ENCODE measurements around the gene ADCY4. TPM values are rescaled to one million over a fixed set of nuclear protein-coding genes. Genes with fewer than 3 reads are reported as not detected.

ADCY4 gene
- total RNA-seq, 4 donors from 2014 or later, result 16.5 to 103 (median 28.8) TPM

DNA sequence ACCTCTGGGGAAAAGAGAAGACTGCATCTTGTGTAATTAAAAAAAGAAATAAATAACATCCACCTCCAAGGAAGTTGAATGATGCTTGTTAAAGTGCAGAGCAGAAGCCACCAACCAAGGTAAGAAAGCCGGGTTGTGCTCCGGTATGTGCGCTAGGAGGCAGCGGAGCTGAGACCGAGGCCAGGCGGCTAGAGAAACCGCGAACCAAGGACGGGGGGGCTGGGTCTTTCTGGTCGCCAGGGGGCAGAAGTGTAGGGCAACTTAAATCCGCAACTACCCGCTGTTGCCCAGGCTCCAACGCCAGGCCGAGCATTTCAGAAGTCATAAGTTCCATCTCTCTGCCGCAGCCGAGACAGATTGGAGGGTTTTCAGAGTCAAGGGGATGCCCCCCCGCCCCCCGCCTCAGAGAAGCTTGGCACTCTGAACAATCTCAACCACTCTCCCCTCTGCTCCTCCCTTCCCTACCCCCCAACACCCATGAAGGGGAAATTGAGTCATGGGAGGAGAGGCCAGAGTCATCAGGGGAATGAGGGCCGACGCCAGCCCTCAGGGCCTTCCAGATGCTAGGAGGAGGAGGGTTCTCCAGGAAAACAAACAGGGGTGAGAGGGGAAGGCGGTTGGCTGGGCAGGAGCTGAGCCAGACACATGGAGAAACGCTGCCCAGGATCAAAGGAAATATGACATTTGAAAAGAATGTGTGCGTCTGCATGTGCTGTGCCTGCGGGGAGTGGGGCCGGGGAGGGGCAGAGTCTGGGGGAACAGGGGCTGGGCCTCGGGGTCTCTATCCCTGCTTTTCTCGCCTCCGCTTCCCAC is 30.9 kb upstream of the ADCY4 start:
- TF ChIP-seq, protein P1, sequence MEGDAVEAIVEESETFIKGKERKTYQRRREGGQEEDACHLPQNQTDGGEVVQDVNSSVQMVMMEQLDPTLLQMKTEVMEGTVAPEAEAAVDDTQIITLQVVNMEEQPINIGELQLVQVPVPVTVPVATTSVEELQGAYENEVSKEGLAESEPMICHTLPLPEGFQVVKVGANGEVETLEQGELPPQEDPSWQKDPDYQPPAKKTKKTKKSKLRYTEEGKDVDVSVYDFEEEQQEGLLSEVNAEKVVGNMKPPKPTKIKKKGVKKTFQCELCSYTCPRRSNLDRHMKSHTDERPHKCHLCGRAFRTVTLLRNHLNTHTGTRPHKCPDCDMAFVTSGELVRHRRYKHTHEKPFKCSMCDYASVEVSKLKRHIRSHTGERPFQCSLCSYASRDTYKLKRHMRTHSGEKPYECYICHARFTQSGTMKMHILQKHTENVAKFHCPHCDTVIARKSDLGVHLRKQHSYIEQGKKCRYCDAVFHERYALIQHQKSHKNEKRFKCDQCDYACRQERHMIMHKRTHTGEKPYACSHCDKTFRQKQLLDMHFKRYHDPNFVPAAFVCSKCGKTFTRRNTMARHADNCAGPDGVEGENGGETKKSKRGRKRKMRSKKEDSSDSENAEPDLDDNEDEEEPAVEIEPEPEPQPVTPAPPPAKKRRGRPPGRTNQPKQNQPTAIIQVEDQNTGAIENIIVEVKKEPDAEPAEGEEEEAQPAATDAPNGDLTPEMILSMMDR (IDR thresholded peaks at IDR 0.05; ENCODE audit: low read depth), result no peak

DNA sequence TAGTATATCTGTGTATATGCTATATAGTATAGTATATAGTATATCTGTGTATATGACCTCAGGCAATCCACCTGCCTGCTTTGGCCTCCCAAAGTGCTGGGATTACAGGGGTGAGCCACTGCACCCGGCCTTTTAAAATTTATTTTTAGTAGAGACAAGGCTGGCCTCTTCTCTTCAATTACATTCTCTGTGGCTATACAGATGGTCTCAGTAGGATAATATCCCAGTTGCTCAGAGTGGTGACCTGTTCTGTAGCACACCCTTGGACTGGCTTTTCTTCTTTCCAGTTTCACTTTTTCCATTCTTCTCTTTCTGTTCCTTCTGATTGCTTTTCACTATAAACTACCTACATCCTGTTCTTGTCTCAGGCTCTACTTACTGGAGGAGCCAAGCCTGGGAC is 30.0 kb upstream of the ADCY4 start:
- TF ChIP-seq, protein P1 (IDR thresholded peaks at IDR 0.05; ENCODE audit: low read depth), result no peak

DNA sequence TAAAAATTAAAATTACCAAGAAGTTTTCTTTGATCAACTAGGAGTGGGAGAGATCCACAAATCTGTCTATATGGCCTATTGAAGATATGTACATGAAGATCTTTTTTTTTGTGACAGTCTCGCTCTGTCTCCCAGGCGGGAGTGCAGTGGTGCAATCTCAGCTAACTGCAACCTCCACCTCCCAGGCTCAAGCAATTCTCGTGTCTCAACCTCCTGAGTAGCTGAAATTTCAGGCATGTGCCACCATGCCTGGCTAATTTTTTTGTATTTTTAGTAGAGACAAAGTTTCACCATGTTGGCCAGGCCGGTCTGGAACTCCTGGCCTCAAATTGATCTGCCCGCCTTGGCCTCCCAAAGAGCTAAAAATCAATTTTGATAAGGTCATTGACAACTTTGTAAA is 28.5 kb upstream of the ADCY4 start:
- TF ChIP-seq, protein P1 (IDR thresholded peaks at IDR 0.05; ENCODE audit: low read depth), result no peak

DNA sequence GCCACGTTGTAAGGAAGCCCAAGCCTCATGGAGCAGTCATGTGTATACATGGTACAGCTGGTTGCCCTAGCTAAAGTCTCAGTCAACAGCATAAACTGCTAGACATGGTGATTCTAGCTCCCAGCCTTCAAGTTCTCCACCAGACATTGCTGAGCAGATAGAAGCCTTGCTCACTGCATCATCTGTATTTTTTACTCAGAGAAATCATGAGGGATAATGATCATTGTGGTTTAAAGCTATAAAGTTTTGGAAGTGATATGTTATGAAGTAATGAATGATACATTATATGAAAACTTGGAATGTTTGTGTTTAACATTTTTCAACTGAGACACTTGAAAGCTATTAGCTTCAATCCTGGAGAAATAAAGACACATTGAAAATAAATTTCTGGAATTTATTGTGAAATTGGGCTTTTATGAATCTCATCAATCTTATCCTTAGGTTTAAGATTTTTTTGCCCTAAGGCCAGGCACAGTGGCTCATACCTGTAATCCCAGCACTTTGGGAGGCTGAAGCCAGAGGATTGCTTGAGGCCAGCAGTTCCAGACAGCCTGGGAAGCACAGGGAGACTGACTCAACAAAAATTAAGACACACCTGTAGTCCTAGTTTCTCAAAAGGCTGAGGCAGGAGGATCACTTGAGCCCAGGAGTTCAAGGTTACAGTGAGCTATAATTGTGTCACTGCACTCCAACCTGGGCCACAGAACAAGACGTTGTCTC is 27.5 kb upstream of the ADCY4 start:
- TF ChIP-seq, protein P1 (IDR thresholded peaks at IDR 0.05; ENCODE audit: low read depth), result no peak

DNA sequence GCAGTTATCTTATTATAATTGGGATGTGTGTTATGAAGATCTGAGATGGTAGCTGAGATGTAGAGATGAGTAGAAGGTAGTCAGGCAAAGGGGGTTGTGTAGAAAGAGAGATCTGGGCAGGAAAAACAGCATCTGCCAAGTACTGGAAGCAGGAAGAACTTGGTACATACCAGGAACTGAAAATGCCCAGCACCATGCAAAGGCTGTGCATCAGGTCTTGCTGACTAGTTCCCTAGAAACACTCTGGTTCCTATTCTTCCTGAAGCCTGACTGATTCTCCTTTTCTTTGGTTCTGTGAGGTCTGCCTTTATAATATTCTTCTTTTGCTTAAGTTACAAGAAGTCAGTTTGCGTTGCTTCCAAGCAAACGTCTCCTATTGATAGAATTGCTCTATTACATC is 26.5 kb upstream of the ADCY4 start:
- TF ChIP-seq, protein P1 (IDR thresholded peaks at IDR 0.05; ENCODE audit: low read depth), result no peak

DNA sequence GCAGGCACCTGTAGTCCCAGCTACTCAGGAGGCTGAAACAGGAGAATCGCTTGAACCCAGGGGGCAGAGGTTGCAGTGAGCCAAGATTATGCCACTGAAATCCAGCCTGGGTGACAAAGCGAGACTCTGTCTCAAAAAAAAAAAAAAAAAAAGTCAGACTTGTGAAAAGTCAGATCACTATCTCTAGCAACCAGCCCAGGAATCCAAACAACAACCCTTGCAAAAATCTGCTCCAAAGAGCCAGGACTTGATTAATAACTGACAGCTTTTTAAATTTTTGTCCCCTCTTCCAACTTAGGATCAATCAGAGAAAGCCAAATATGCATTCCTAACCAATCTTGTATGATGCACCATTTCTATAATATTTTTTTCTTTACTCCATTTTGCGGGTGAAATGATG is 25.4 kb upstream of the ADCY4 start:
- TF ChIP-seq, protein P1 (IDR thresholded peaks at IDR 0.05; ENCODE audit: low read depth), result no peak

DNA sequence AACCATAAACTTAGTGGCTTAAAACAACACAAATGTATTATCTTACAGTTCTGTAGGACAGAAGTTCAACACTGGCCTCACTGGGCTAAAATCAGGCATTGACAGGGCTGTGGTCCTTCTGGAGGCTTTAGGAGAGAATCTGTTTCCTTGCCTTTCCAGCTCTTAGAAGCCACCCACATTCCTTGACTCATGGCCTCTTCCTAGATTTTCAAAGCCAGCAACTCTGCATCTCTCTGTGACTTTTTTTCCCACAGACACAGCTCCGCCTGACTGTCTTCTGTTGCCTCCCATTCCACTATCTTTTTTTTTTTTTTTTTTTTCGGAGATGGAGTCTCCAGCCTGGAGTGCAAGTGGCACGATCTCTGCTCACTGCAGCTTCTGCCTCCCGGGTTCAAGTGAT is 21.3 kb upstream of the ADCY4 start:
- TF ChIP-seq, protein P1 (IDR thresholded peaks at IDR 0.05; ENCODE audit: low read depth), result no peak
